ENCODE measurements around the gene KCNJ10. TPM values are rescaled to one million over a fixed set of nuclear protein-coding genes. Genes with fewer than 3 reads are reported as not detected.

KCNJ10 gene
- total and polyA plus RNA-seq, 2 of the 13 experiments (the other 11 are each of a cell fraction or from before 2014, with no cell fraction given), result 4.4 to 10.3 TPM

GRCh38 chr1:160031365-160032164, 38.4 kb downstream of the KCNJ10 start, which contains the start of gene PIGM (continued):
- TF ChIP-seq ZNF746 (CRISPR knock-in tag; IDR thresholded peaks at IDR 0.05) (no peak), ETS1 (CRISPR knock-in tag; IDR thresholded peaks at IDR 0.05) (no peak), PHF20 (CRISPR knock-in tag; IDR thresholded peaks at IDR 0.05) (peak; percentile 87), SOX13 (IDR thresholded peaks at IDR 0.05) (no peak), SOX13 (CRISPR knock-in tag; conservative IDR thresholded peaks at IDR 0.05 in 1 of 2, IDR thresholded peaks at IDR 0.05 in 1 of 2) (peak in 1 of 2 experiments; percentile 52; a peak in 1 of 4 replicates), ZNF703 (CRISPR knock-in tag; IDR thresholded peaks at IDR 0.05; ENCODE audit: borderline replicate concordance) (no peak), HNRNPLL (IDR thresholded peaks at IDR 0.05; ENCODE audit: low read depth, low read length, poor library complexity, severe bottlenecking) (peak; percentile 72), ZNF331 (CRISPR knock-in tag; IDR thresholded peaks at IDR 0.05) (no peak; the same call in 1 of the 2 replicates), ATF4 (CRISPR knock-in tag; IDR thresholded peaks at IDR 0.05) (no peak), ZNF772 (CRISPR knock-in tag; IDR thresholded peaks at IDR 0.05) (no peak), ZNF546 (CRISPR knock-in tag; conservative IDR thresholded peaks at IDR 0.05) (peak; percentile 87), ZNF879 (CRISPR knock-in tag; IDR thresholded peaks at IDR 0.05) (no peak), GATAD1 (CRISPR knock-in tag; IDR thresholded peaks at IDR 0.05) (peak; percentile 87), ZNF792 (CRISPR knock-in tag; IDR thresholded peaks at IDR 0.05) (0 out of 2 replicates have a peak, but pooled peaks have one; percentile 3), MIER3 (CRISPR knock-in tag; IDR thresholded peaks at IDR 0.05; ENCODE audit: borderline replicate concordance) (no peak), FOSL1 (CRISPR knock-in tag; IDR thresholded peaks at IDR 0.05; ENCODE audit: borderline replicate concordance) (no peak), SAP130 (CRISPR knock-in tag; IDR thresholded peaks at IDR 0.05; ENCODE audit: low read depth) (peak; percentile 92), TCF7 (IDR thresholded peaks at IDR 0.05; ENCODE audit: low read depth) (no peak), GZF1 (CRISPR knock-in tag; IDR thresholded peaks at IDR 0.05) (no peak), SIN3A (IDR thresholded peaks at IDR 0.05; ENCODE audit: borderline replicate concordance, low read depth, low read length) (peak; percentile 62; the same call in 1 of the 2 replicates), ZNF775 (CRISPR knock-in tag; IDR thresholded peaks at IDR 0.05; ENCODE audit: borderline replicate concordance) (no peak), EEA1 (CRISPR knock-in tag; IDR thresholded peaks at IDR 0.05; ENCODE audit: borderline replicate concordance) (no peak), ATF5 (CRISPR knock-in tag; IDR thresholded peaks at IDR 0.05; ENCODE audit: low read depth) (no peak), ZNF674 (CRISPR knock-in tag; IDR thresholded peaks at IDR 0.05; ENCODE audit: low read depth) (no peak), ZNF282 (IDR thresholded peaks at IDR 0.05; ENCODE audit: partially characterized antibody) (no peak), ZFP41 (CRISPR knock-in tag; IDR thresholded peaks at IDR 0.05; ENCODE audit: borderline replicate concordance) (no peak), NONO (IDR thresholded peaks at IDR 0.05) (no peak), NONO (CRISPR knock-in tag; conservative IDR thresholded peaks at IDR 0.05) (peak; percentile 46; the same call in 1 of the 2 replicates)

Data from HepG2 (cell line).